C4-2B (cell line): ENCODE measurements around the gene IZUMO4.

Experiments
- CTCF ChIP-seq: fragments of 450-650 bp; conservative IDR thresholded peaks from 2 replicates; pipeline ENCODE4 v1.5.1; 2017; ENCODE audit warnings: mild to moderate bottlenecking
- ZFX ChIP-seq: fragments of 450-650 bp; IDR thresholded peaks from 2 replicates; pipeline ENCODE4 v1.6.1; 2017

- TF ChIP-seq CTCF (no peak), ZFX (no peak)
These were observed 20.7 kb downstream of the IZUMO4 start for GRCh38 chr19:2117215-2117960.
